Endothelial cell of hepatic sinusoid (primary cell): ENCODE data around the gene PARD3B.
"Not testable (repeated sequence)": the region's sequence is repeated elsewhere in the genome, so short reads cannot be mapped to it uniquely, and the experiment has no call there.

Source experiments
- in situ Hi-C: cut with HindIII; loops from 2 replicates; pipeline ENCODE4 v1.10.0; 2017; ENCODE audit warnings: low sequenced_read_pairs

Gene PARD3B

DNA sequence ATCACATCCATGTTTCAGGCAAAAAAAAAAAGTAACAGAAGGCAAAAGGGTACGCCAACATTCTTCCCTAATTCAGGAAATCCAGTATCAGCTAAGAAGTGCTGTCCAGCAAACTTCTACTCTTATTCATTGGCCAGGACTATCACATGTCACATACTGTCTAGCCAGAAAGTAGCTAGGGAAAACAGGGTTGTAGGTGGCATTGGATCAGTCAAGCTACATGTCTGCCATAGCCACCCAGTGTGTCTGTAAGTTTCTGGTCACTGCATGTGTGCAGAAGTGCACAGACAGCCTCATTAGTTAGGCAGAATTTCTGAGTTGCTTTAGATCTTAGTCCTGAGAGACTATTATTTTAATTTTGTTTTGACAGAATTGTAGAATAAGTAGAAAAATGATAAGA lies 671.7 kb downstream of the PARD3B start:
- in situ Hi-C loops = no loop called here

DNA sequence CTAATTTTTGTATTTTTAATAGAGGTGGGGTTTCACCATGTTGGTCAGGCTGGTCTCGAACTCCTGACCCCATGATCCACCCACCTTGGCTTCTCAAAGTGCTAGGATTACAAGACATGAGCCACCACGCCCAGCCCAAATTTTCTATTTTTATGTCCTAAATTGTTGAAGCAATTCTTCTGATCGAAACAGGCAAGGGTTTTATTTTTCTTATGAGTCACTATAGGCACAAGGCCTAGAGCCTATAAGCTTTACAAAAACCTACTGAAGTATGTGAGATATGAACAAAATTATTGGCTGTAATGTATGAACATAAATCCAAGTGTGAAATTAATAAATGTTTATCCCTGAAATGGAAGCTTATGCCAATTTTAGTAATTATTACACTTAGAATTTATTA lies 672.8 kb downstream of the PARD3B start:
- in situ Hi-C loops = no loop called here

DNA sequence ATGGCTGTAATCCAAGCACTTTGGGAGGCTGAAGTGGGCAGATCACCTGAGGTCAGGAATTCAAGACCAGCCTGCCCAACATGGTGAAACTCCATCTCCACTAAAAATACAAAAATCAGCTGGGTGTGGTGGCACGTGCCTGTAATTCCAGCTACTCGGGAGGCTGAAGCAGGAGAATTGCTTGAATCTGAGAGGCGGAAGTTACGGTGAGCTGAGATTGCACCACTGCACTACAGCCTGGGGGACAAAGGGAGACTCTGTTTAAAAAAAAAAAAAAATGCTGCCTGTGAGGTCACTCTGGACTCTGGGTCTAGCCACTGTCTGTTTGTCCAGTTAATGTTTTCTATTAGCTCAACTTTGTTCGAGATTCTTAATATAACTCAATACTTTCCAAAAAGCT lies 673.5 kb downstream of the PARD3B start:
- in situ Hi-C loops = not testable (repeated sequence)

DNA sequence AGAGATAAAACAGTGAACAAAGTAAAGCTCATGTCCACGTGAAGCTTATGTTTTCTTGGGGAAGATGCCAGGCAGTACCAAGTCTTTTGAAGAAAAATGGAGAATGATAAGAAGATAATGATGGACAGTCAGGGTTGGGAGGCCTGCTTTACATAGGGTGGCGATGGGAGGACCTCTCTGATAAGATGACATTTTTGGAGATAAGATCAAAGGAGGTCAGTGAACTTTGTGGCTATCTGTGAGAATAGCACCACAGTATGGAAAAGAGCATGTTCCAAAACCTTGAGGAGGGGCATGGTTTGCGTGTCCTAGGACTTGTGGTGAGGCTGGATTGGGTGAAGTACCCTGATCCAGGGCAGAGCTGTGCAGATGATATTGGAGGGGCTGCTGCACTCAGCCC lies 675.3 kb downstream of the PARD3B start:
- in situ Hi-C loops = no loop called here

DNA sequence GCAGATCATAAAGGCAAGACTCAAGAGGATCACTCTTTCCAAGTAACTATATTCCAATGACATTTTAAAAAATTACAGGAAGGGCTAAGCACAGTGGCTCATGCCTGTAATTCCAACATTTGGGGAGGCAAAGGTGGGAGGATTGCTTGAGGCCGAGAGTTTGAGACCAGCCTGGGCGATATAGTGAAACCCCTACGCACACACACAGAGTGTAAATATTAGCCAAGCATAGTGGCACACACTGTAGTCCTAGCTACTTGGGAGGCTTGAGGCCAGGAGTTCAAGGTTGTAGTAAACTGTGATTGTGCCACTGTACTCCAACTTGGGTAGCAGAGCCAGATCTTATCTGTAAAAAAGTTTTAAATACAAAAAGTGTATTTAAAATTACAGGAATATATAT lies 686.8 kb downstream of the PARD3B start:
- in situ Hi-C loops = no loop called here

DNA sequence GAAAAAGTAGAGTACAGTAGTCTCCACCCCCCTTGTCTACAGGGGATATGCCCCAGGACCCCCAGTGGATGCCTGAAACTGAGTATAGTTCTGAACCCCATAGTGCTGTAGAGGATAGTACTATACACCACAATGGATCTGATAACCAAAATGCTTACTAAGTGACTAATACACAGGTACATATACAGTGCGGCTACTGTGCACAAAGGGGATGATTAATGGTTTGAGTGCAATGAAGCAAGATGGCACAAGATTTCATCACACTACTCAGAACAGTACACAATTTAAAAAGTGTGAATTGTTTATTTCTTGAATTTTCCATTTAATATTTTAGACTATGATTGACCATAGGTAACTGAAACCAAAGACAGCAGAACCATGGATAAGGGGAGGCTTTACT lies 690.2 kb downstream of the PARD3B start:
- in situ Hi-C loops = no loop called here

DNA sequence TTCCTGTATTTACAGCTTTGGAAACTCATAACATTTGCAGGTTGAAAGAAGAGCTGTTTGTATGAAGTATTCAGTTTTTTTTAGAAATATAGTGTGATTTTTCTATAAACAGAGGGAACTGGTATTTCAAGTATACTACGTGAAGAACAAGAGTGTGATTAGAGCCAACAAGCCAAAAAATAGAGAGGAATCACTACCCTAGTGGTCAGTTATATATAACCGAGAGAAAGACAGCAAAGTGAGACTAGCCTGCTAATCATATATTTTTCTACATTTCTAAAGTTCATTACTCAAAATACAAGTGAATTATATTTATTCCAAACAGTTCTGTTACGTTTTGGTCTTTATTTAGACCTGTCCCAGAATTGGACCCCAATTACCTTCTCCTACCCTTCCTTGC lies 692.2 kb downstream of the PARD3B start:
- in situ Hi-C loops = no loop called here

DNA sequence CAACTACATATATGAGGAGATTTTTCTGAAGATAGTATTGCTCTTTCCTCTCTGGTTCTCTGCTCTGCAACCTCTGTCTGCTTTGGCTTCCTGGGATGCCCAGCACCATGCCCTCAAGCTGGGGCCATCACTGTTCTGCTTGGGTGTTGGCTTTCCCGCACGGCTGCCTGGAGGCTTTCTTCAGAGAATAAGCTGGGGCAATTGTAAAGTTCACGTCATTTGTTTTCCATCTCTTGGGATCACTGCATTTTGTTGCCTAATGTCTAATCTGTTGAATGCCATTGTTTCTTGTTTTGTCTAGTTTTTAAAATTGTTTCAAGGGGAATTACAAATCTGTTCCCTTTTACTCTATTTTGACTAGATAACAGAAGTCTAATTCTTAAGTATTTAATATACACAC lies 699.7 kb downstream of the PARD3B start:
- in situ Hi-C loops = no loop called here

DNA sequence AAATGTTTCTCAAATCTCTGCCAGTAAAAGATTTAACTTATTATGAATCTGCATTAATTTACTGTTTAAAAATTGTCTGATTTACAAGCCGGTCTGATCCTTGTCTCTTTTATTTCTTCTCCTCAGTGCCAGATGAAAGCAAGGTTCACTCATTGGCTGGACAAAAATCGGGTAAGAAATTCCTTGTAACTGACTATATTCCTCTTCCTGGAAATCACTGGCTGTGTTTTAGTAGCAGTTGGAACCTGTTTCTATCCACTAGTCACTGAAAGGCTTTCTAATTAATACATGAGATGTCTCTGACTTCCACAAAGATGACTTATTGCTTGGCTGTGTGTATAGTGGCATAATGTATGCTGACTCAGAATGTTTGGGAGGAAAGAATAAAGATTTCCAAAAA lies 700.4 kb downstream of the PARD3B start:
- in situ Hi-C loops = no loop called here

DNA sequence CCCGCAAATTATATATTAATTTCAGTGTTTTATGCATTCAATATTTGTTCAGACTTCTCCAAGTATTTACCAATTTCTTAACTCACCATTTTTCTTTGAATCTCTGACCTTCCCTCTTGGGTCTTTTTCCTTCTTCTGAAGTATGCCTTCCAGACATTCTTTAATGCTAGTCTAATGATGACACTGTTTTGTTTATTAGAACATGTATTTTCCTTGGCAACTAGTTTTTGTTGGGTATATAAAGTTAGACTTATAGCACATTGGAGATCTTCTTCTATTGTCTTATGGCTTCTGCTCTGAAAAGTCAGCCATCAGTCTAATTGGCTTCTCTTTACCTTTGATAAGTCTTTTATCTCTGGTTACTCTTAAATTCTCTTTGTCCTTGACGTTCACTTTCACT lies 713.8 kb downstream of the PARD3B start:
- in situ Hi-C loops = no loop called here

DNA sequence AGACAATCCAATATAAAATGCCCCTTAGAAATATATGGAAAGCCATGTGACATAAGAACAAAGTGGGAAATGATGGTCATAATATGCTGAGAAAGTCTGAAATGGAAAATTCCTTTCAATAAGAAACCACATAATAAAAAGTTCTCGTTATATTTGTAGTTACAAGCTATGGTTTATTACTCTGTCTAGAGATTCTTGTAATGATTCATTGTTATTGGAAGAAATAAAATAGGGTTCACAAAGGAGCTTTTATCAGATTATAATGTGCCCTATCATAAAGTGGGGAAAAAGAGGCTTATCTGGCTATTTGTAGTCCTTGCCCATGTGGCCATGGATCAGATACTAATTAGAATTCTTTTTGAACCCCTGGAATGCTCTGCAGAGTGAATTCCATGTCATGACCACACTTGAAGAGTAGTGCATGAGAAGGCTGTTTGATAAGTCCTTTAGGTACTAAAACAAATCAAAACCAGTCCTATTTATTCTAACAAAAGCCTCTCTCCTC lies 716.3 kb downstream of the PARD3B start:
- in situ Hi-C loops = no loop called here

DNA sequence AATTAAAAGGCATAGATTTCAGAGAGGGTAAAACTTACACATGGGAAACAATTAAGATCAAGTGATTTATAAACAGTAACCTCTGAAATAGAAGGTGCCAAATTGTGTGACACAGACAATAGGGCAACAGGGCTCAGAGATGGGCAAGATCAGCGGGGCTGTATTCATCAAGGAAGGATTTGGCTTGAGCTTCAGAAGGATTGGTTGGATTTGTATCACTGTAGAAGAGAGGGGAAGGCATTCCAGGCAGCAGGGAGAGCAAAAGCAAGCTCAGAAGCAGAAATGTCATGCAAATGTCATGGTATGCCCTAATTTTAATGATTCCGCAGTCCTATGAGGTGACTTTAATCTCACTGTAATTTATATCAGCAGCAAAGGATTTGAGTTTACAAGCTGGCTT lies 722.0 kb downstream of the PARD3B start:
- in situ Hi-C loops = no loop called here

DNA sequence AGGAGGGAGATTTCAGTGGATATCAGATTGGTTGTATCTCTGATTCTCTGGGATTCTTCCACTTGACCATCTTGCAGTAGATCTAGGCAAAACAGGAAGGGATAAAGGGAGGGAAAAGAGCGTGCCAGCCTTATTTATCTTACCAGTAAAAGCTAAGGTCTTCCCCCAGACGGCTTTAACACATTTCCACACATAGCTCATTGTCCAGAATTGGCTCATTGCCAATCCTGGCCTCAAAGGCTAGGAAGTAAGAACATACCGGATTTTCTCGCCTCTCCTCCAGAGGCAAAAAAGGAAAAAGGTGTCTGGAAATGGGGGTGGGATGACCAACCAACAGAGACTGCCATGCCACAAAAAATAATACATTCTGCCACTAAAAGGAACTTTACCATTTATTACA lies 725.4 kb downstream of the PARD3B start:
- in situ Hi-C loops = no loop called here

DNA sequence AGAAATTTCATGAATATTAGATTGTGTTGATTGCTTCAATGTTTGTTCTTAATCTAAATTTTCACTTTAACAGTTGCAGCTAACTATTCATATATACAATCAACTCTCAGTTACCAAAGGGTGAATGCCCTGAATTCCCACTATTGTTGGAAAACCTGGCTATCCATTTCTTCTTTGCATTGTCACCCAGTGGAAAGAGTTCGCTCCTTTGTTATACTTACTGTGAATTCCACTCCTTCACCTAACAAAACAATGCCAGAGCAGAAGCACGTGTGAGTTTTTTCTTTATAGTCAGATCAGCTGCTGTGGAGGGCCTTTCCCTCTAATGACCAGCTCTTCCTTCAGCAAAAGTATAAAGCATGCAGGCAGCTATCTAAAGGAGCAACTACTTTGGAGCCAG lies 727.9 kb downstream of the PARD3B start:
- in situ Hi-C loops = no loop called here

DNA sequence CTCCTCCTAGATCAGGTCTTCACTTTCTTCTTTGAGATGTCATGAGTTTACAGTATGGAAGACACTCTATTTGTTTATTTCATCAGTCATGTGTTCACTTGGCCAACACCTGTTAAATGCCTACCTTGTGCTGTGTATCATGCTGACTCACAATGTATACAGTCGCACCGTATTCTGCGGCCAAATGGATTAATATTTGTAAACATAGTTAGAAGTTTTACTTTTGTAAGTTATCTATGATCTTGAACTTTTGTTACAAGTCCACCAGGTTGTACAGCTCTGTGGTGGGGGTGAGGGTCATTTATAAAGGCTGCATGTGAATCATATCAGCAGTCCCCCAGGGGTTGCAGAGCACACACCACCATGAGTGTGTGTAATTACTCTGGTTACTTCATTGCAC lies 728.4 kb downstream of the PARD3B start:
- in situ Hi-C loops = no loop called here

DNA sequence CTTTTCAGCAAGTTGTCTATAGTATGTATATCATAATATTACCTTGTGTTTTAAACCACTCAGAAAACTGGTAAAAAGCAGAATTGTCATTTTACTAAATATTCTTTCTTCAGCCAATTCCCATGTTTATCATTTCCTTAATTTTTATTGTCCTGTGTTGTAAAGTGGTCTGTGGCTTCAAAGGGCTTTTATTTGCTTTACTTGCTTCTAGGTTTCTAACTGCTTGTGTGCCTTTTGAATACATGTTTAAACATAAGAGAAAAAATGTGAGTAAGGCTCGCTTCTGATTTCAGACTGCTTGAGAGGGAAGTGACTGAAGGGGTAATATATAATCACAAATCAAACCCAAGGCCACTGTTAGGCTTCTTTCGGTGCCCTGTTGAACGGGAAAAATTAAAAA lies 729.5 kb downstream of the PARD3B start:
- in situ Hi-C loops = no loop called here

DNA sequence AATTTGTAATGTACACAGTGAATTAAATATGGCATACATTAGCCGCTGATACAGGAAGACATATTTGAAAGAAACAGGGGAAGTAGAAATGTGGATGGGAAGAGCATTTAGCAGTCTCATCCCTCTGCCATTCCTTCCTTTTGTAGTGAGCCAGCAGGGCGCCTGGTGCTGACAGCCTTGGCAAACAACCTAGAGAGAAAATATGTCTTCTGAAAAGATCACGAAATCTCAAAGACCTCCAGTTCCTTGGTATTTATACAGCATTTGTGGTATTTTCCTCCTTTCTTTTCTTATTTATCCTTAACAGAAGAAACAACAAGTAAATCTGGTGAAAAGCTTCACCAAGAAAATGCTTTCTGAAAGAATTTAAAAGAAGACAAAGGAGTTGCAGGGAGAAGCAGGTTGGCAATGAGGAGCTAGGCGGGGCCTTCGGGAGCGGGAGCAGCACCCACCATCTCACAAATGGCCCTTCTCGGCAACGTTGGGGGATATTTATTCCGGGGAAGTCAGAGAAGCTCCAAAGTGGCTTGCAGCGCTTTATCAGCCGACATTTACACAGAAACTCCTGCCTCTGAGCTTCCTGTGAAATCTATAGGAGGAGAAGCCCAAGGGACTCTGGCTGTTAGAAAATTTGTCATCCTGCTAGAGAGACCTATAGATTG lies 731.0 kb downstream of the PARD3B start:
- in situ Hi-C loops = no loop called here

DNA sequence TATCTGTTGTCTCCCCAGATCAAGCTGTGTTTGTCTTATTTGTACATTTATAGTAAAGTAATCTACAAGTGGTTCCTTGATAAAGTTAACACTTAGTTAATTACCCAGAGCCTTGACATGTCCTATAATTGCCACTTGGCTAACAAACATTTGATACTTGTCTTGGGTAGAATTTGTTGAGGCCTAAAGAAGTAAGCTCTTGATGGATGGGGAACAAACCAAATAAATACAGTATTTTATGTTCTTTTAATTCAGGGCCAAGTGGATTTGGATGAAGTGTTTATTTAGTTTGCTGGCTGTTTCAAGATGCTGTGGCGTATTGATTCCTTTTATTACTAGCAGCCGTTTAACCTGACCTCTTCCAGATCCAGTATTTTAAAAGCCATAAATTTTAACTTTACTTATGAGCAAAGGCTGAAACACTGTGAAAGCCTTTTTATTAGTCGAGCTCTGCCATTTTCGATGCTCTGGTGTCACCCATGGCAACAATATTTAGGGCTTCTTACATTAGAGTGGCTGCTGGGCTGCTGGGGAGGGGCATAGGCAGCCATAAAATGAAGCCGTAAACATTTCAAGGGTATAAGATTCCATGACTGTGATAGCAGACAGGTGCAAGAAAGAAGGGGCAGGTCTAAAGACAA lies 735.4 kb downstream of the PARD3B start:
- in situ Hi-C loops = no loop called here

DNA sequence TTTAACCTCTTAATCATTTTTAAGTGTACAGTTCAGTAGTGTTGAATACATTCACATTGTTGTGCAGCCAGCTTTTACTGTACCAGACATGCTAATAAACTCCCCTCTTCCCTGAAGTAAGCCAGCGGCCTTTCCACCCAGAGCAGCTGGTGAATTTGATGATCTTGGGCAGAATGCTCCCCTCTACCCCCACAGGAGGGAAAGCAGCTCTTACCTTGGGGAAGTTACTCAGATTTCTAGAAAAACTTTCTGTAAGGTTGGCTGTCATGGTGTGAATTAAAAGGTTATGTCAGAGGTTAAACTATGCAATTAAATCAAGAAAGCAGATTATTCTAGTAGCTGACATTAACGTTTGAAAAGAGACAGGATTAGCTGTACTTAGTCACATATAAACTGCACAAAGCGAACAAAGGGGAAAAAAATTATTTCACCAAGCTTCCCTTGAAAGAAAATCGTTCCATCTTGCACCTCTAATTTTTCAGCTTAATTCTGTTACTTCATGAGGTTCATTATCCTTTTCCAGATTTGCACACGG lies 738.5 kb downstream of the PARD3B start:
- in situ Hi-C loops = no loop called here

DNA sequence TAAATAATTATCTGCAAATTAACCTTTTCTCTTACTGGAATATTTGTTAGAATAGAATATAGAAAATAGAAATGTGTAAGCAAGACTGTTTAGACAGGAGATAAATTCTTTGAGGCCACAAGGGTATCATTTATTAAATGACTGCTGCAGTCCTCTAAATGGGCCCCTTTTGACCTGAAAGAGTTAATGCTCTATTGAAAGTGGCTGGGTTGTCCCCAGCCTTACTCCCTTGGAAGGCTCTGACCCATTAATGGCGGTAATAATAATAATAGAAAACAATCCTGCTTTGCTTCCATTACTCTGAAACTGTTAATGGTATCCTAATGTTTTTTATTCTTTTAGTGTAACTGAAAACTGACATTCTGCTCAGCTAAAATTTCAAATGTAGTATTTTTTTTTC lies 739.1 kb downstream of the PARD3B start:
- in situ Hi-C loops = no loop called here

DNA sequence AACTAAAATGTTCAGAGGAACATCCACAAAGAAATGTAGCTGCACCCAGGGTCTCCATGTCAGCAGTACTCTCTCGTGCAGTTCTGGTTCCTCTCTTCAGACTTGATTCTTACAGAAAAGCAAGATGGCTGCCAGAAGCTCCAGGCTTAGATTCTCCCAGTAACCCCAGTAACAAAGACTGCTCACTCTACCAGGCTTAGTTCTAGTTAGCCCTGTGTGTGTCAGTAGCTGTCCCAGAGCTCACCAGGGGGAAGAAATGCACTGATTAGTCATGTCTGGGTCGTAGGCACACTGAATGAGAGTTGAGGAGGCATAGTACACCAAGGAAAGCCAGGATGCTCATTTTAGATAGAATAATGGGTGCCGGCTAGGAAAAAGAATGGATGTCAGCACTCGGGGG lies 742.0 kb downstream of the PARD3B start:
- in situ Hi-C loops = no loop called here

DNA sequence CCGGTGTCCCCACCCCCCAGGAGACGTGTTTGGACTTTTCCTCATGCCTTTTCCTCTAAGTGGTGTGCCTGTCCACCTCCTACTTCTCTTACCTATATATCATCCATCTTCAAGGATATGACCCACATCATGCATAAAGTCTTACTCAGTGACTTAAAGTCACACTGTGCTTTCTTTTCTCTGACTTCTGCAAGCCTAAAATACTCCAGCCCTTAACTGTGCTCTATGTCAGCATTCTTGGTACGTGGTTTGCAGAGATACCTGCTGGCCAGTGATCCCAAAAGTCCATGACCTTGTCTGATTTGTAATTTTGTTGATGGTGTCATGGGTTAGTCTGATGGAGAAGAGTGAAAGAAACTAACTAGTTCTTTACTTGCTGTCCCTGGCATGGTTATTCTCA lies 743.4 kb downstream of the PARD3B start:
- in situ Hi-C loops = no loop called here

DNA sequence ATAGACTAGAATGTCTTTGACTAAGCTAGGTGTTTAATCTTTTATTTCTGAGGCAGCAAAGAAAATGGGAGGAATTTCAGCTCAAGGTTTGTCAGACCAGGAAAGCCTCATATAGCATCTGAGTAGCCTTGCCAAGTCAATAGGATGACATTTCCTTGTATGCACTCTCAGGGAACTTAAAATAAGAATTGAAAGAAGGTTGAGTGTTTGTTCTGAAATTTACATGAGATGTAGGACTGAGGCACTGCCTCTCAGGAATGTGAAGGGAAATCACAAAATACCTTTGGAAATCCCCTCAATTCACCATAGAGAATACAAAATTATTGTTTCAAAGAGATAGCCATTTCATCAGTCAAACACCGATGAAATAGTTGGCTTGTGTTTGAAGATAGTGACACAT lies 745.0 kb downstream of the PARD3B start:
- in situ Hi-C loops = no loop called here
